Activated naive CD8-positive, alpha-beta T cell treated with anti-CD3 and anti-CD28 coated beads for 36 hours (primary cell): ENCODE data around the gene LMAN2L. TPM values are rescaled to one million over a fixed set of nuclear protein-coding genes. Genes with fewer than 3 reads are reported as not detected.

Experiments
- DNase-seq: peaks from one replicate; pipeline ENCODE4 v3.0.0; 2021
- H3K27ac Mint-ChIP-seq: one replicate; pipeline ENCODE4 v1.8.0; 2022; ENCODE audit warnings: mild to moderate bottlenecking, moderate library complexity, mixed read lengths
- H3K27me3 Mint-ChIP-seq: one replicate; pipeline ENCODE4 v1.8.0; 2022; ENCODE audit warnings: mild to moderate bottlenecking, mixed read lengths
- H3K36me3 Mint-ChIP-seq: one replicate; pipeline ENCODE4 v1.8.0; 2021; ENCODE audit warnings: mild to moderate bottlenecking, mixed read lengths
- H3K4me1 Mint-ChIP-seq: one replicate; pipeline ENCODE4 v1.8.0; 2021; ENCODE audit warnings: mixed read lengths
- H3K4me3 Mint-ChIP-seq: one replicate; pipeline ENCODE4 v1.8.0; 2022; ENCODE audit warnings: mild to moderate bottlenecking, moderate library complexity, mixed read lengths
- H3K9me3 Mint-ChIP-seq: one replicate; pipeline ENCODE4 v1.8.0; 2022; ENCODE audit warnings: mixed read lengths
- total RNA-seq, 2 experiments: library from RNA; stranded (reverse); gene quantifications; one replicate each; pipeline ENCODE4 v1.2.3, GENCODE V29; 2021

Gene LMAN2L
- total RNA-seq = 1 to 10 TPM; 4.5 to 5.2 TPM

GRCh38 chr2:96739633-96740428 is at the start of gene LMAN2L:
Gene LMAN2L, minus strand, starts transcription at chr2:96740064. Its CDS starts 24 bp downstream, at chr2:96740040.
- no peaks in the 10 kb centered on the region for H3K9me3 Mint-ChIP-seq
- peaks cover 20% of the 10 kb centered on the region for H3K4me1 Mint-ChIP-seq
- peak within 1 kb of the TSS; percentile 96 for H3K4me3 Mint-ChIP-seq

GRCh38 chr2:96789245-96789617 is 49.4 kb upstream of the LMAN2L start:
- Mint-ChIP-seq H3K27ac (no peak overlapping the region), H3K4me1 (peaks cover 3% of the 10 kb centered on the region), H3K4me3 (no peak overlapping the region), H3K27me3 (no peaks in the 10 kb centered on the region), H3K36me3 (no peaks in the 10 kb centered on the region), H3K9me3 (no peaks in the 10 kb centered on the region)
- DNase-seq = no peak

More at GRCh38 chr2:96739633-96740428, at the start of gene LMAN2L:
- peak; percentile 95 for DNase-seq
- peak within 1 kb of the TSS; percentile 85 for H3K27ac Mint-ChIP-seq
- no peaks in the 10 kb centered on the region for H3K36me3 Mint-ChIP-seq
- no peaks in the 10 kb centered on the region for H3K27me3 Mint-ChIP-seq

- no peak overlapping the region for H3K4me3 Mint-ChIP-seq
- DNase-seq = no peak
- no peaks in the 10 kb centered on the region for H3K9me3 Mint-ChIP-seq
- no peaks in the 10 kb centered on the region for H3K36me3 Mint-ChIP-seq
- H3K27ac Mint-ChIP-seq = no peak overlapping the region
- H3K4me1 Mint-ChIP-seq = peaks cover 3% of the 10 kb centered on the region
- H3K27me3 Mint-ChIP-seq = no peaks in the 10 kb centered on the region
Observed at GRCh38 chr2:96788442-96789244, 48.8 kb upstream of the LMAN2L start.

GRCh38 chr2:96787411-96787810 is 47.5 kb upstream of the LMAN2L start:
- DNase-seq = no peak
- H3K4me1 Mint-ChIP-seq = peaks cover 3% of the 10 kb centered on the region
- no peak overlapping the region for H3K27ac Mint-ChIP-seq
- H3K27me3 Mint-ChIP-seq = no peaks in the 10 kb centered on the region
- H3K9me3 Mint-ChIP-seq = no peaks in the 10 kb centered on the region
- H3K4me3 Mint-ChIP-seq = no peak overlapping the region
- no peaks in the 10 kb centered on the region for H3K36me3 Mint-ChIP-seq

GRCh38 chr2:96783388-96783787 is 43.5 kb upstream of the LMAN2L start:
- Mint-ChIP-seq H3K4me1 (peaks cover 3% of the 10 kb centered on the region), H3K36me3 (no peaks in the 10 kb centered on the region), H3K4me3 (no peak overlapping the region), H3K9me3 (no peaks in the 10 kb centered on the region), H3K27ac (no peak overlapping the region), H3K27me3 (no peaks in the 10 kb centered on the region)
- DNase-seq = no peak

- Mint-ChIP-seq H3K36me3 (no peaks in the 10 kb centered on the region), H3K4me1 (peaks cover 25% of the 10 kb centered on the region), H3K4me3 (no peak overlapping the region), H3K27ac (no peak overlapping the region), H3K27me3 (no peaks in the 10 kb centered on the region), H3K9me3 (no peaks in the 10 kb centered on the region)
- no peak for DNase-seq
Observed at GRCh38 chr2:96775160-96775559, 35.3 kb upstream of the LMAN2L start.

GRCh38 chr2:96773922-96774321 is 34.1 kb upstream of the LMAN2L start:
- H3K4me3 Mint-ChIP-seq = peak overlapping the region; percentile 75
- H3K27ac Mint-ChIP-seq = peak overlapping the region; percentile 84
- H3K36me3 Mint-ChIP-seq = no peaks in the 10 kb centered on the region
- peak; percentile 57 for DNase-seq
- H3K27me3 Mint-ChIP-seq = no peaks in the 10 kb centered on the region
- no peaks in the 10 kb centered on the region for H3K9me3 Mint-ChIP-seq
- H3K4me1 Mint-ChIP-seq = peaks cover 25% of the 10 kb centered on the region

GRCh38 chr2:96772903-96773671 is 33.2 kb upstream of the LMAN2L start:
- H3K9me3 Mint-ChIP-seq = no peaks in the 10 kb centered on the region
- peak; percentile 21 for DNase-seq
- H3K36me3 Mint-ChIP-seq = no peaks in the 10 kb centered on the region
- H3K4me3 Mint-ChIP-seq = no peak overlapping the region
- peaks cover 25% of the 10 kb centered on the region for H3K4me1 Mint-ChIP-seq
- no peaks in the 10 kb centered on the region for H3K27me3 Mint-ChIP-seq
- H3K27ac Mint-ChIP-seq = peak overlapping the region; percentile 60

GRCh38 chr2:96771796-96772618 is 32.1 kb upstream of the LMAN2L start:
- Mint-ChIP-seq H3K4me3 (no peak overlapping the region), H3K9me3 (no peaks in the 10 kb centered on the region), H3K27me3 (no peaks in the 10 kb centered on the region), H3K4me1 (peaks cover 25% of the 10 kb centered on the region), H3K36me3 (no peaks in the 10 kb centered on the region), H3K27ac (no peak overlapping the region)
- no peak for DNase-seq

GRCh38 chr2:96770442-96771202 is 30.8 kb upstream of the LMAN2L start:
- no peaks in the 10 kb centered on the region for H3K9me3 Mint-ChIP-seq
- no peaks in the 10 kb centered on the region for H3K27me3 Mint-ChIP-seq
- no peak for DNase-seq
- H3K27ac Mint-ChIP-seq = no peak overlapping the region
- H3K36me3 Mint-ChIP-seq = no peaks in the 10 kb centered on the region
- H3K4me3 Mint-ChIP-seq = no peak overlapping the region
- peaks cover 30% of the 10 kb centered on the region for H3K4me1 Mint-ChIP-seq

- no peak for DNase-seq
- Mint-ChIP-seq H3K27ac (no peak overlapping the region), H3K4me3 (no peak overlapping the region), H3K4me1 (peaks cover 27% of the 10 kb centered on the region), H3K36me3 (no peaks in the 10 kb centered on the region), H3K9me3 (no peaks in the 10 kb centered on the region), H3K27me3 (no peaks in the 10 kb centered on the region)
Observed at GRCh38 chr2:96769814-96770213, 29.9 kb upstream of the LMAN2L start.

GRCh38 chr2:96768083-96768561 is 28.3 kb upstream of the LMAN2L start:
- Mint-ChIP-seq H3K4me3 (no peak overlapping the region), H3K27me3 (no peaks in the 10 kb centered on the region), H3K9me3 (no peaks in the 10 kb centered on the region), H3K27ac (no peak overlapping the region), H3K4me1 (peaks cover 30% of the 10 kb centered on the region), H3K36me3 (no peaks in the 10 kb centered on the region)
- DNase-seq = no peak

GRCh38 chr2:96767135-96767871 is 27.4 kb upstream of the LMAN2L start:
- Mint-ChIP-seq H3K27me3 (no peaks in the 10 kb centered on the region), H3K4me1 (peaks cover 30% of the 10 kb centered on the region), H3K36me3 (no peaks in the 10 kb centered on the region)

More at GRCh38 chr2:96767135-96767871, 27.4 kb upstream of the LMAN2L start:
- Mint-ChIP-seq H3K9me3 (no peaks in the 10 kb centered on the region), H3K27ac (no peak overlapping the region), H3K4me3 (no peak overlapping the region)
- no peak for DNase-seq
